ENCODE results near the gene ILDR2. TPM values are rescaled to one million over a fixed set of nuclear protein-coding genes. Genes with fewer than 3 reads are reported as not detected.

ILDR2 gene
- total RNA-seq, 1 donor from 2014 or later = 7.8 TPM

GRCh38 chr1:166944186-166944967, 31.0 kb downstream of the ILDR2 start:
- peak overlapping the region; percentile 91 for H3K27ac Mint-ChIP-seq (ENCODE audit: unreplicated experiment)
- H3K9ac ChIP-seq (ENCODE audit: low read length) = peak overlapping the region; percentile 20
- TF ChIP-seq CTCF (IDR thresholded peaks at IDR 0.05; ENCODE audit: insufficient read depth, low read depth, low read length) = no peak
- no peak for TF ChIP-seq EZH2 (IDR thresholded peaks at IDR 0.05; ENCODE audit: insufficient read depth, low read length)
- H3K4me3 ChIP-seq (ENCODE audit: insufficient read depth, low read depth, low read length) = peak overlapping the region; percentile 11
- DNase-seq (ENCODE audit: low read depth) (peak; percentile 98), FAIRE-seq (peak; percentile 73)
- no peaks in the 10 kb centered on the region for H3K9me3 Mint-ChIP-seq (ENCODE audit: unreplicated experiment)
- H3K27me3 ChIP-seq (ENCODE audit: insufficient read depth, low read length) = peaks cover 22% of the 10 kb centered on the region
- peak overlapping the region; percentile 68 for H3K27ac ChIP-seq (ENCODE audit: low read depth, low read length)
- H3K36me3 ChIP-seq (ENCODE audit: insufficient read depth, low read length) = no peaks in the 10 kb centered on the region
- H3K4me1 ChIP-seq (ENCODE audit: insufficient read depth, low read length) = peaks cover 35% of the 10 kb centered on the region
- H3K4me1 Mint-ChIP-seq (ENCODE audit: low read depth, unreplicated experiment) = peaks cover 52% of the 10 kb centered on the region
- H4K20me1 ChIP-seq (ENCODE audit: insufficient read depth, low read length) = no peaks in the 10 kb centered on the region
- no peak overlapping the region for H3K4me3 Mint-ChIP-seq (ENCODE audit: unreplicated experiment)
- no peaks in the 10 kb centered on the region for H3K79me2 ChIP-seq (ENCODE audit: insufficient read depth, low read length)
- H2AFZ ChIP-seq (ENCODE audit: low read depth, low read length) = no peak overlapping the region
- H3K36me3 Mint-ChIP-seq (ENCODE audit: low read depth, unreplicated experiment) = no peaks in the 10 kb centered on the region
- H3K4me2 ChIP-seq (ENCODE audit: low read length) = peak overlapping the region; percentile 76
- no peaks in the 10 kb centered on the region for H3K9me3 ChIP-seq (ENCODE audit: insufficient read depth, low read depth, low read length)
- H3K27me3 Mint-ChIP-seq (ENCODE audit: low read depth, unreplicated experiment) = peaks cover 2% of the 10 kb centered on the region

GRCh38 chr1:166939741-166940375, 35.5 kb downstream of the ILDR2 start:
- no peak overlapping the region for H3K9ac ChIP-seq (ENCODE audit: low read length)
- no peak overlapping the region for H3K27ac Mint-ChIP-seq (ENCODE audit: unreplicated experiment)

More at GRCh38 chr1:166939741-166940375, 35.5 kb downstream of the ILDR2 start:
- H3K79me2 ChIP-seq (ENCODE audit: insufficient read depth, low read length) = no peaks in the 10 kb centered on the region
- H3K9me3 ChIP-seq (ENCODE audit: insufficient read depth, low read depth, low read length) = no peaks in the 10 kb centered on the region
- no peak overlapping the region for H3K4me3 Mint-ChIP-seq (ENCODE audit: unreplicated experiment)
- H3K4me1 ChIP-seq (ENCODE audit: insufficient read depth, low read length) = peaks cover 13% of the 10 kb centered on the region
- no peak for FAIRE-seq
- no peak for DNase-seq (ENCODE audit: low read depth)
- H4K20me1 ChIP-seq (ENCODE audit: insufficient read depth, low read length) = no peaks in the 10 kb centered on the region
- H3K36me3 ChIP-seq (ENCODE audit: insufficient read depth, low read length) = no peaks in the 10 kb centered on the region
- TF ChIP-seq EZH2 (IDR thresholded peaks at IDR 0.05; ENCODE audit: insufficient read depth, low read length) (no peak), CTCF (IDR thresholded peaks at IDR 0.05; ENCODE audit: insufficient read depth, low read depth, low read length) (no peak)
- H2AFZ ChIP-seq (ENCODE audit: low read depth, low read length) = no peak overlapping the region
- peaks cover 8% of the 10 kb centered on the region for H3K27me3 ChIP-seq (ENCODE audit: insufficient read depth, low read length)
- peaks cover 13% of the 10 kb centered on the region for H3K27me3 Mint-ChIP-seq (ENCODE audit: low read depth, unreplicated experiment)
- peaks cover 16% of the 10 kb centered on the region for H3K4me1 Mint-ChIP-seq (ENCODE audit: low read depth, unreplicated experiment)
- no peak overlapping the region for H3K27ac ChIP-seq (ENCODE audit: low read depth, low read length)
- no peak overlapping the region for H3K4me2 ChIP-seq (ENCODE audit: low read length)
- no peaks in the 10 kb centered on the region for H3K9me3 Mint-ChIP-seq (ENCODE audit: unreplicated experiment)
- H3K4me3 ChIP-seq (ENCODE audit: insufficient read depth, low read depth, low read length) = no peak overlapping the region
- H3K36me3 Mint-ChIP-seq (ENCODE audit: low read depth, unreplicated experiment) = peaks cover 4% of the 10 kb centered on the region
